NCI-H345 (cell line): ENCODE results near the gene ACACA.
"Not testable (repeated sequence)": the region's sequence is repeated elsewhere in the genome, so short reads cannot be mapped to it uniquely, and the experiment has no call there.

Source experiments
- DNase-seq: peaks from one replicate; lab custom pipeline; 2025; lab: John Stamatoyannopoulos, UW

Gene ACACA

GRCh38 chr17:37406635-37407461 is at the start of gene ACACA, which contains the start of gene TADA2A:
ACACA (minus strand) TSS chr17:37406836; CDS start chr17:37406299, 537 bp downstream.
TADA2A (plus strand) TSS chr17:37406886; CDS start chr17:37411366, 4,480 bp downstream.
- peak; percentile 83 for DNase-seq

- DNase-seq = no peak
Measured at GRCh38 chr17:37450112-37450511, 43.5 kb upstream of the ACACA start.

GRCh38 chr17:37447641-37448040 is 41.0 kb upstream of the ACACA start:
- no peak for DNase-seq

GRCh38 chr17:37446027-37446426 is 39.4 kb upstream of the ACACA start:
- DNase-seq = peak; percentile 12

GRCh38 chr17:37441369-37442014 is 34.9 kb upstream of the ACACA start:
- DNase-seq = not testable (repeated sequence)

GRCh38 chr17:37440424-37440823 is 33.8 kb upstream of the ACACA start:
- DNase-seq = no peak

- no peak for DNase-seq
Measured at GRCh38 chr17:37438141-37438540, 31.5 kb upstream of the ACACA start.

- DNase-seq = no peak
Measured at GRCh38 chr17:37432671-37433070, 26.0 kb upstream of the ACACA start.

- DNase-seq = no peak
Measured at GRCh38 chr17:37430051-37430627, 23.5 kb upstream of the ACACA start.

GRCh38 chr17:37429453-37429852 is 22.8 kb upstream of the ACACA start:
- DNase-seq = no peak

- no peak for DNase-seq
Measured at GRCh38 chr17:37429039-37429438, 22.4 kb upstream of the ACACA start.

GRCh38 chr17:37425268-37425667 is 18.6 kb upstream of the ACACA start:
- no peak for DNase-seq

- no peak for DNase-seq
Measured at GRCh38 chr17:37422971-37423625, 16.5 kb upstream of the ACACA start.

- no peak for DNase-seq
Measured at GRCh38 chr17:37417852-37418251, 11.2 kb upstream of the ACACA start.

- DNase-seq = no peak
Measured at GRCh38 chr17:37413875-37414519, 7.4 kb upstream of the ACACA start.

GRCh38 chr17:37410357-37410756 is 3.7 kb upstream of the ACACA start:
- no peak for DNase-seq

GRCh38 chr17:37408145-37408479 is 1.5 kb upstream of the ACACA start:
- DNase-seq = not testable (repeated sequence)

GRCh38 chr17:37405955-37406634 is 541 bp downstream of the ACACA start:
- DNase-seq = no peak

GRCh38 chr17:37405522-37405921 is 1.1 kb downstream of the ACACA start:
- DNase-seq = not testable (repeated sequence)

- no peak for DNase-seq
Measured at GRCh38 chr17:37400505-37400904, 6.1 kb downstream of the ACACA start.

GRCh38 chr17:37399265-37399803 is 7.3 kb downstream of the ACACA start:
- no peak for DNase-seq
